ENCODE results near the gene PDE9A.

Gene PDE9A

GRCh38 chr21:42632771-42633690 is 20.4 kb upstream of the PDE9A start:
- no peak overlapping the region for H3K4me3 ChIP-seq (ENCODE audit: low read length)
- H3K4me1 ChIP-seq (ENCODE audit: control insufficient read depth, insufficient read depth, low read length) = peaks cover 2% of the 10 kb centered on the region; the same call in 1 of the 2 replicates
- no peaks in the 10 kb centered on the region for H3K36me3 ChIP-seq (ENCODE audit: control insufficient read depth, insufficient read depth, low read length)
- H3K27me3 ChIP-seq (ENCODE audit: control insufficient read depth, insufficient read depth, low read length) = peaks cover 1% of the 10 kb centered on the region; the same call in 1 of the 2 replicates
- H3K9me3 ChIP-seq (ENCODE audit: control insufficient read depth, insufficient read depth, low read length) = no peaks in the 10 kb centered on the region; the same call in 1 of the 2 replicates
- no CpG with 5 or more reads among the region's 21 CpGs for WGBS (ENCODE audit: insufficient coverage, insufficient read length)
- no peak for DNase-seq (ENCODE audit: low read depth, low spot score)
- no peak overlapping the region for H3K27ac ChIP-seq (ENCODE audit: low read length)

GRCh38 chr21:42633858-42634257 is 19.6 kb upstream of the PDE9A start:
- H3K36me3 ChIP-seq (ENCODE audit: control insufficient read depth, insufficient read depth, low read length) = no peaks in the 10 kb centered on the region
- no CpG with 5 or more reads among the region's 10 CpGs for WGBS (ENCODE audit: insufficient coverage, insufficient read length)
- DNase-seq (ENCODE audit: low read depth, low spot score) = no peak
- H3K27ac ChIP-seq (ENCODE audit: low read length) = no peak overlapping the region
- H3K9me3 ChIP-seq (ENCODE audit: control insufficient read depth, insufficient read depth, low read length) = no peaks in the 10 kb centered on the region; the same call in 1 of the 2 replicates
- peaks cover 1% of the 10 kb centered on the region; the same call in 1 of the 2 replicates for H3K27me3 ChIP-seq (ENCODE audit: control insufficient read depth, insufficient read depth, low read length)
- H3K4me1 ChIP-seq (ENCODE audit: control insufficient read depth, insufficient read depth, low read length) = peaks cover 2% of the 10 kb centered on the region; the same call in 1 of the 2 replicates
- H3K4me3 ChIP-seq (ENCODE audit: low read length) = no peak overlapping the region

GRCh38 chr21:42635848-42636519 is 17.4 kb upstream of the PDE9A start:
- no peak overlapping the region for H3K4me3 ChIP-seq (ENCODE audit: low read length)
- no peak overlapping the region for H3K27ac ChIP-seq (ENCODE audit: low read length)
- H3K4me1 ChIP-seq (ENCODE audit: control insufficient read depth, insufficient read depth, low read length) = no peaks in the 10 kb centered on the region; the same call in 1 of the 2 replicates
- H3K27me3 ChIP-seq (ENCODE audit: control insufficient read depth, insufficient read depth, low read length) = peaks cover 1% of the 10 kb centered on the region; the same call in 1 of the 2 replicates
- H3K9me3 ChIP-seq (ENCODE audit: control insufficient read depth, insufficient read depth, low read length) = no peaks in the 10 kb centered on the region
- no peak for DNase-seq (ENCODE audit: low read depth, low spot score)
- no peaks in the 10 kb centered on the region for H3K36me3 ChIP-seq (ENCODE audit: control insufficient read depth, insufficient read depth, low read length)
- no CpG with 5 or more reads among the region's 6 CpGs for WGBS (ENCODE audit: insufficient coverage, insufficient read length)

GRCh38 chr21:42636520-42637266 is 16.7 kb upstream of the PDE9A start:
- H3K27me3 ChIP-seq (ENCODE audit: control insufficient read depth, insufficient read depth, low read length) = peaks cover 1% of the 10 kb centered on the region; the same call in 1 of the 2 replicates
- no peaks in the 10 kb centered on the region; the same call in 1 of the 2 replicates for H3K4me1 ChIP-seq (ENCODE audit: control insufficient read depth, insufficient read depth, low read length)
- H3K9me3 ChIP-seq (ENCODE audit: control insufficient read depth, insufficient read depth, low read length) = no peaks in the 10 kb centered on the region
- no peaks in the 10 kb centered on the region for H3K36me3 ChIP-seq (ENCODE audit: control insufficient read depth, insufficient read depth, low read length)
- DNase-seq (ENCODE audit: low read depth, low spot score) = no peak
- H3K27ac ChIP-seq (ENCODE audit: low read length) = no peak overlapping the region
- H3K4me3 ChIP-seq (ENCODE audit: low read length) = no peak overlapping the region
- no CpG with 5 or more reads among the region's 10 CpGs for WGBS (ENCODE audit: insufficient coverage, insufficient read length)

- DNase-seq (ENCODE audit: low read depth, low spot score) = no peak
- no peaks in the 10 kb centered on the region for H3K36me3 ChIP-seq (ENCODE audit: control insufficient read depth, insufficient read depth, low read length)
- peaks cover 2% of the 10 kb centered on the region for H3K4me1 ChIP-seq (ENCODE audit: control insufficient read depth, insufficient read depth, low read length)
- peaks cover 1% of the 10 kb centered on the region; the same call in 1 of the 2 replicates for H3K27me3 ChIP-seq (ENCODE audit: control insufficient read depth, insufficient read depth, low read length)
- no peak overlapping the region for H3K4me3 ChIP-seq (ENCODE audit: low read length)
- no peaks in the 10 kb centered on the region for H3K9me3 ChIP-seq (ENCODE audit: control insufficient read depth, insufficient read depth, low read length)
- no peak overlapping the region for H3K27ac ChIP-seq (ENCODE audit: low read length)
- WGBS (ENCODE audit: insufficient coverage, insufficient read length) = no CpG with 5 or more reads among the region's 36 CpGs
Observed at GRCh38 chr21:42637267-42638041, 16.0 kb upstream of the PDE9A start.

- peaks cover 2% of the 10 kb centered on the region for H3K4me1 ChIP-seq (ENCODE audit: control insufficient read depth, insufficient read depth, low read length)
- H3K9me3 ChIP-seq (ENCODE audit: control insufficient read depth, insufficient read depth, low read length) = no peaks in the 10 kb centered on the region
- no peak for DNase-seq (ENCODE audit: low read depth, low spot score)
- no peak overlapping the region for H3K4me3 ChIP-seq (ENCODE audit: low read length)
- H3K36me3 ChIP-seq (ENCODE audit: control insufficient read depth, insufficient read depth, low read length) = no peaks in the 10 kb centered on the region
- peaks cover 1% of the 10 kb centered on the region; the same call in 1 of the 2 replicates for H3K27me3 ChIP-seq (ENCODE audit: control insufficient read depth, insufficient read depth, low read length)
- WGBS (ENCODE audit: insufficient coverage, insufficient read length) = no CpG with 5 or more reads among the region's 19 CpGs
- H3K27ac ChIP-seq (ENCODE audit: low read length) = no peak overlapping the region
Observed at GRCh38 chr21:42638266-42638863, 15.1 kb upstream of the PDE9A start.

GRCh38 chr21:42639646-42640152 is 13.7 kb upstream of the PDE9A start:
- no CpG with 5 or more reads among the region's 8 CpGs for WGBS (ENCODE audit: insufficient coverage, insufficient read length)
- Histone ChIP-seq H3K4me1 (ENCODE audit: control insufficient read depth, insufficient read depth, low read length) (peaks cover 2% of the 10 kb centered on the region), H3K27ac (ENCODE audit: low read length) (no peak overlapping the region), H3K9me3 (ENCODE audit: control insufficient read depth, insufficient read depth, low read length) (no peaks in the 10 kb centered on the region), H3K4me3 (ENCODE audit: low read length) (no peak overlapping the region), H3K27me3 (ENCODE audit: control insufficient read depth, insufficient read depth, low read length) (peaks cover 1% of the 10 kb centered on the region; the same call in 1 of the 2 replicates), H3K36me3 (ENCODE audit: control insufficient read depth, insufficient read depth, low read length) (no peaks in the 10 kb centered on the region)
- no peak for DNase-seq (ENCODE audit: low read depth, low spot score)

- no peaks in the 10 kb centered on the region for H3K9me3 ChIP-seq (ENCODE audit: control insufficient read depth, insufficient read depth, low read length)
- H3K27me3 ChIP-seq (ENCODE audit: control insufficient read depth, insufficient read depth, low read length) = peaks cover 1% of the 10 kb centered on the region; the same call in 1 of the 2 replicates
- peaks cover 2% of the 10 kb centered on the region for H3K4me1 ChIP-seq (ENCODE audit: control insufficient read depth, insufficient read depth, low read length)
- no peak for DNase-seq (ENCODE audit: low read depth, low spot score)
- H3K4me3 ChIP-seq (ENCODE audit: low read length) = no peak overlapping the region
- no CpG with 5 or more reads among the region's 4 CpGs for WGBS (ENCODE audit: insufficient coverage, insufficient read length)
- no peaks in the 10 kb centered on the region for H3K36me3 ChIP-seq (ENCODE audit: control insufficient read depth, insufficient read depth, low read length)
- H3K27ac ChIP-seq (ENCODE audit: low read length) = no peak overlapping the region
Observed at GRCh38 chr21:42640486-42640885, 12.9 kb upstream of the PDE9A start.

Measured in iPS DF 6.9 (cell line).